AG10803 (cell line): Measurements from ENCODE around the gene TTLL12.

ENCODE experiments used
- DNase-seq: peaks from one replicate; pipeline ENCODE4 v3.0.0; 2010; ENCODE audit warnings: low read depth
- H3K4me3 ChIP-seq: 2 replicates; pipeline ENCODE4 v1.5.1; 2011; ENCODE audit warnings: mild to moderate bottlenecking, low read length, control low read depth
- TF ChIP-seq, protein P1 (sequence below): conservative IDR thresholded peaks from 2 replicates; pipeline ENCODE4 v1.5.1; 2011; ENCODE audit warnings: mild to moderate bottlenecking, low read length, control low read depth, inconsistent platforms

Gene TTLL12

DNA sequence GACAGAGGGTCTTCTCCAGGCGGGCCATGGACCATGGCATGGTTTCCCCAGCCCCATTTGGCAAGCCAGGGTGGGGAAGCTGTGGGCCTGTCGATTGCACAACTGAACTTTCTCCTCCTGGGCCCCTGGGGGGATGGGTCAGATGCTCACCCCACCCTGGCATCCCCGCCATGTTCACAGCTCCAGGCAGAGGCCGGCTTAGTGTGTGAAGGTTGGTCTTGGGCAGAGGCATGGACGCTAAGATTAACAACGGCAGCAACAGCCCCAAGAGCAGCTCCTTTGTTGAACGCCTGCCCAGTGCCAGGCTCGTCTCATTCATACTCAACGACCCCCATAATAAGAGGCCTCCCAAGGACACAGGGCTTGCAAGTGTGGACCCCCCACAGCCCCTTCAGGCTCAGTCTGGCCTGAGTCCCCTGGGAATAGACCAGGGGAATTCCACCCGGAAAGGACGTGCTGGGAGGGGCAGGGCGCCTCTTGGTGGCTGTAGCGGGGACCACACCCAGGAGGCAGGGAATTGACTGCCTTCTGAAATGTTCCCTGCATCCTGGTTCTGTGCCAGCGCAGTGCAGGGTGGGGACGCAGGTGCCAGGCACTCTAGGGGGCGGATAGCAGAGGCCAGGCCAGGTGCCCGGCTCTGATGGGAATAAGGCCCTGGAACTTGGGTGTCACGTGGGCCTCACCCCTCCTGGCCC, 27.3 kb downstream of the TTLL12 start:
- H3K4me3 ChIP-seq, result no peak overlapping the region
- no peak for DNase-seq
- TF ChIP-seq, protein P1, sequence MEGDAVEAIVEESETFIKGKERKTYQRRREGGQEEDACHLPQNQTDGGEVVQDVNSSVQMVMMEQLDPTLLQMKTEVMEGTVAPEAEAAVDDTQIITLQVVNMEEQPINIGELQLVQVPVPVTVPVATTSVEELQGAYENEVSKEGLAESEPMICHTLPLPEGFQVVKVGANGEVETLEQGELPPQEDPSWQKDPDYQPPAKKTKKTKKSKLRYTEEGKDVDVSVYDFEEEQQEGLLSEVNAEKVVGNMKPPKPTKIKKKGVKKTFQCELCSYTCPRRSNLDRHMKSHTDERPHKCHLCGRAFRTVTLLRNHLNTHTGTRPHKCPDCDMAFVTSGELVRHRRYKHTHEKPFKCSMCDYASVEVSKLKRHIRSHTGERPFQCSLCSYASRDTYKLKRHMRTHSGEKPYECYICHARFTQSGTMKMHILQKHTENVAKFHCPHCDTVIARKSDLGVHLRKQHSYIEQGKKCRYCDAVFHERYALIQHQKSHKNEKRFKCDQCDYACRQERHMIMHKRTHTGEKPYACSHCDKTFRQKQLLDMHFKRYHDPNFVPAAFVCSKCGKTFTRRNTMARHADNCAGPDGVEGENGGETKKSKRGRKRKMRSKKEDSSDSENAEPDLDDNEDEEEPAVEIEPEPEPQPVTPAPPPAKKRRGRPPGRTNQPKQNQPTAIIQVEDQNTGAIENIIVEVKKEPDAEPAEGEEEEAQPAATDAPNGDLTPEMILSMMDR, result 0 out of 2 replicates have a peak, but pooled peaks have one; percentile 14

DNA sequence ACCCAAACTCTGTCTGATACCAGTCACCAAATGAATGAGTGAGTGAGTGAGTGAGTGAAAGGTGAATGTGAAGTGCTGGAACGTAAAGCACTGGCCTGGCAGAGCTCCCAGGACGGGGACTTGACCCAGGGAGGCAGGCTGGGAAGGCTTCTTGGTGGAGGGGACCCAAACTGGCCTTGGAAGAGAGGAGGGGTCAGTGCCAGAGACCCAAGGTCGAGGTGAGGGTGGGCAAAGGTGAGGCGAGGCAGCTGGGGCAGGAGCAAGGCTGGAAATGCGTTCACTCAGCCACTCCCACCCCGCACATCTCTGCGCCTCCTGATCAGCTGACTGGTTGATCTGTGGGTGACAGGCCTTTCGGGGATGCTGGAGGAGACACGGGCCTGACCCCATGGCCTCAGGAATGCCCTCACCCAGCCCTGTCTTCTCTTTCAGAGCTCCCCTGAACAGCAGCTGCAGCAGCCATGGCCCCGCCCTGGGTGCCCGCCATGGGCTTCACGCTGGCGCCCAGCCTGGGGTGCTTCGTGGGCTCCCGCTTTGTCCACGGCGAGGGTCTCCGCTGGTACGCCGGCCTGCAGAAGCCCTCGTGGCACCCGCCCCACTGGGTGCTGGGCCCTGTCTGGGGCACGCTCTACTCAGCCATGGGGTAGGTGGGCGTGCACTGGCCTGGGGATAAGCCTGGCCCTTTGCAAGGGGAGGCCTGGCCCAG, 28.0 kb downstream of the TTLL12 start:
- TF ChIP-seq, protein P1, result no peak
- no peak overlapping the region for H3K4me3 ChIP-seq
- DNase-seq, result no peak

DNA sequence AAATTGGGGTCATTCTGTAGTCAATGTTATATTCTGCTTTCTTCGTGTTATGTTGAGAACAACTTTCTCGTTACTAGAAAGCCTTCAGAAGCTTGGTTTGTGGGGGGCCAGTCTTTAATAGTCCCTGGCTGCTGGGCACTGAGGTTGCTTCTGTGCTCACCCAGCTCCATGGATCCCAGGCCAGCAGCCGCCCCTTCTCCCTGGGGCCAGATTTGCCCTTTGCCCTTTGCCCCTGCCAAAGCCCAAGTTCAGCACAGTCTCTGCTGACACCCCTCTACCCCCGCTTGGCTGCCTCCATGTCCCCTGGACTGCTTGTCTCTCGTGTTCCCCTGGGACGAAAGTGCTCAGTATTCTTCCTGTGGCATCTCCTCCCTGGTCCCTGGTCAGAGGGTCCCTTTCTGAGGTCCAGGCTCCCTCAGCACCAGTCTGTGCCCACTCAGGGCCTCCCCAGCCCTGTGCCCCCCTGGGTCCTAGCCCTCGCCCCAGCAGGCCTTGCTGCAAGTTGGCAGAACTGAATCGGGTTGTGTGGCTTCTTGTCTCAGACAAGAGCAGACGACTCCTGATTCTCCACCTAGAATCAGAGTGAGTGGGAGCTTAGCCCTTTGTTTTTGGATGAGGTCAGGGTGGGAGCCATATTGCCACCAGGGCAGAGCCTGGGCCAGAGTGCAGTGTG, 28.9 kb downstream of the TTLL12 start:
- no peak for DNase-seq
- TF ChIP-seq, protein P1, result no peak
- H3K4me3 ChIP-seq, result no peak overlapping the region

DNA sequence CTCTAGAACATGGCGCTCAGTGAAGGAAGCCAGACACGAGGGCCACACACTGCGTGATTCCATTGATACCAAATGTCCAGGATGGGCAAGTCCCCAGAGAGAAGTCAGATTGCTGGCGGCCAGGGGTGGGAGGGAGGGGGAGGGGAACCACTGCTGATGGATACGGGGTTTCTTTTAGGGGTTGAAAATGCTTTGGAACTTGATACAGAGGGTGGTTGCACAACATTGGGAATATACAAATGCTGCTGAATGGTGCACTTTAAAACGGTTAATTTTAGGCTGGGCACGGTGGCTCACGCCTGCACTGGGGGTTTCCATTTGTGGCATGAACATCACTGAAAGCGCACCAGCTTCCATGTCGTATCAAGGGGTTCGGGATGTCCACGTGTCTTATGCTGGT, 30.5 kb downstream of the TTLL12 start:
- no peak overlapping the region for H3K4me3 ChIP-seq
- DNase-seq, result no peak
- TF ChIP-seq, protein P1, result no peak

DNA sequence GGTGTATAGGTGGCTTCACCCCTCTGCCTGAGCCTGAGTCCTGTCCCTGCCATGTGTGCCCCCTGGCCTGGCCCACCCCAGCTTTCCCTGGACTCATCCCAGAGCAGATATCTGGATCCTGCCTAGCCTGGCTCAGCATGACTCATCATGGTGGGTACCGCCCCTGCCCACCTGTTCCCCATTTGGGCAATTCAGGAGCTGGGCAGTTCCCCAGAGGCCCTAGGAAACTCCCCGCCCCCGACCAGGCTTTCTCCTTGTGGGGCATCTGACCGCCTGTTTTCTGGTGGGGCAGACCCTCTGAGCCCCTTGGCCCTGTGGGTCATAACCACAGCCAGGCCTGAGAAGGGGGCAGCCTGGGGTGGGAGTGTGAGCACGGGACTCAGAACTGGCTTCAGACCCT, 31.1 kb downstream of the TTLL12 start:
- DNase-seq, result peak; percentile 20
- H3K4me3 ChIP-seq, result no peak overlapping the region
- TF ChIP-seq, protein P1, result no peak

DNA sequence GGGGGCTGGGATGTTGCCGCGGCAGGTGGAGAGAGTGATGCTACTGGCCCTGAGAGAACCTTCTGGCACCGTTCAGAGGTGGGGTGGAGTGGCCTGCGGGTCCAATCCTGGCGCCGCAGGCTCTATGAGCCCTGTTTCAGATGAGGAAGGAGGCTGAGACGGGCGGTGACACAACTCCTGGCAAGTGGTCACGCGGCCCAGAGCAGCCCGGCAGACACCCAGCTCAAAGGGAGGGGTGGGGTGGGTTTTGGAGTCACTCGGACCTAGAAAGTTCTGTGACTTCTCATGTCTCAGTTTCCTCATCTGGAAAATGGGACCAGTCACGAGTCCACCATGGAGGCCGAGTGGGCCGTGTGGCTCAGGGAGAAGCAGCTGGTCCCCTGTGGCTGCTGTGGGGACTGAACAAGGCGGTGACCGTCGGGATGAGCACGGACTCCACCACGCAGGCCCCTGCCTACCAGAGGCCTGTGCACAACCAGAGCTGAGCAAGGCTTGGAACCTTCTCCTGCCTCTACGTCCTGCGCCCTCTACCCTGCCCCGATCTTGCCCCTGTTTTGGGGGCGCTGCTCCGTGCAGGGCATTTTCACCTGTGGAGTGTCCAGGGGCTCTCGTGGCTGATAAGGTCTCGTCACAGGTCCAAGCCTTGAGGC, 31.9 kb downstream of the TTLL12 start:
- H3K4me3 ChIP-seq, result no peak overlapping the region
- peak; percentile 18 for DNase-seq
- TF ChIP-seq, protein P1, result no peak
